Skeletal muscle cell (primary cell): Measurements from ENCODE around the gene SLC25A12.

ENCODE experiments used
- DNase-seq: peaks from one replicate; pipeline ENCODE4 v3.0.0-alpha.2; 2010; ENCODE audit warnings: low read depth
- H3K4me3 ChIP-seq: 2 replicates; pipeline ENCODE4 v1.5.1; 2011; ENCODE audit warnings: low read depth, mild to moderate bottlenecking, control low read depth, low read length, moderate library complexity

The SLC25A12 gene

DNA sequence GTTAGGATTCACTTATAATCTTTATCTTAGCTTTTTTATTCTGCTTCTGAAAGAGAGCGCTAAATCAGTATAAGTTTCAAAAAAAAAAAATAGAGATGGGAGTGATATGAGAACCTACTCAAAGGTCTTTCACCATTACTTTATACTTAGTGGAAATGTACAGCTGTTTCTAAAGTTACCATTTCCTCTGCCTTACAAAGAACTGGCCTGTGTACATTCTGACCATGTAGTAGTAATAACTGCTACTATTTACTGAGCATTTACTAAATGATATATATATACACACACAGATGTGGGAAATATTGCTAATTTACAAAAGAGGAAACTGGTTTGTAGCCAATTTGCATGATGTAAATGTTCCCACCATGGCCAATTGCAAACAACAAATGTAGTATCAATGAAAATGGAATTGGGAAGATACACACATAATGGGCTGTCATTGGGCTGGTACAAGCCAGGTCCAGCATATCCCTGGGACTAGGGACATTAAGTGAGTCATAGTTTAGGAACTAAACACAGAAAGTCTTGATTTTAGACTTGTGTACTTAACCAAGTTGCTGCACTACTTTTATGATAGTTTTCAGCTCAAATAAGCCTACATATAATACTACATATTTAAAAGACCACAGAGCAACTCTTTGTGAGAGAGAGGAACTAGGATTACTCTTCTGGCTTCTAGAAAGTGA is 139.6 kb downstream of the SLC25A12 start:
- DNase-seq, result no peak
- H3K4me3 ChIP-seq, result no peak overlapping the region

DNA sequence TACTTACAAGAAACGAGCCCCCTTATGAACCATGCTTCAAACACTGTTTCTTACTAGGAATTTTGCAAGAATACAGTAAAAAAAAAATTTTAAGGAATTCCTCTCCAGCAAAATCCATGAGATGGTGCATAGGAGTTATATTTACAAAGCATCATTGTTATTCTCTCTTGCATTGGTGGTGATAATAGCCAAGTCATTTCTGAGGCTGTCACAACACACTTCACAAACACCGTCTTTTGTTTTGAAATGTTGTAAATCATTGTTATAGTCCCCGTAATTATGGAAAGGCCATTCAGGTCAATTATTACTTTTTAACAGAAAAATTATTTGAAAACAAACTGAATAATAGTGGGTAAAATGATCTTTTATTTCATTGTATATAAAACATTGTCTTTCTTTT is 146.7 kb downstream of the SLC25A12 start:
- no peak for DNase-seq

DNA sequence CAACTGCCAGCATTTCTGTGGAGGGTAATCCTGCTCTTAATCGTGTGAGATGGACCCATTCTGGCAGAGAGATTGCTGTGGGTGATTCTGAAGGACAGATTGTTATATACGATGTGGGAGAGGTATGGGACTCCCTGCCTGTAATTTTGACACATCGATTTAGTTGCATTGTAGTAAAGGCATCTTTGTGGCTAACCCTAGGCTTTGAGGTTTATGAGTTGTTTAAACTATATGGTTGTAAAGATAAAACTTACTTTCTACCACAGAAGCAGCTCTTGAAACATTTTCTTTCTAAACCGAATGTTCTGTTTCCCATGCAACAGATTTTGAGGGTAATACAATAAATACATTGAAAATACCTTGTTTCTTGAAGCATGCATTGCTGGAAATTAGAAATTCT is 148.2 kb downstream of the SLC25A12 start:
- no peak overlapping the region for H3K4me3 ChIP-seq
- DNase-seq, result no peak

More for the DNA sequence above, 146.7 kb downstream of the SLC25A12 start:
- H3K4me3 ChIP-seq, result no peak overlapping the region

DNA sequence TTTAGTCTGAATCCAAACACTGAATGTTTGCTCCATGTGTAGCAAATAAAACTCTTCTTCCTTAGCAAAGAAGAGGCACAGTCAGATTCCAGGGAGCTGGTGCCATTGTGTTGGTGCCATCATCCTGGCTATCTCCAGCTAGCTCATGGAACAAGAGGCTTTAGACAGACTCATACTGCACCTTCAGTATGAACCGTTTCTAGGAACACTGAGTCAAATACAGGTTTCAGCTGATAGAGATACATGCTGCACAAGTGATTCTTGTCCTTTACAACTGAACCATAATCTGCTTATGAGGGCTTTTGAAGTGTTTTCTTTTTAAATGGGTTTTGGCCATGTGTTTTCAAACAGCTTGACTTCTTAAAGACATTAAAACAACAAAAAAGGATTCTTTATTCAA is 148.9 kb downstream of the SLC25A12 start:
- H3K4me3 ChIP-seq, result no peak overlapping the region
- DNase-seq, result no peak

DNA sequence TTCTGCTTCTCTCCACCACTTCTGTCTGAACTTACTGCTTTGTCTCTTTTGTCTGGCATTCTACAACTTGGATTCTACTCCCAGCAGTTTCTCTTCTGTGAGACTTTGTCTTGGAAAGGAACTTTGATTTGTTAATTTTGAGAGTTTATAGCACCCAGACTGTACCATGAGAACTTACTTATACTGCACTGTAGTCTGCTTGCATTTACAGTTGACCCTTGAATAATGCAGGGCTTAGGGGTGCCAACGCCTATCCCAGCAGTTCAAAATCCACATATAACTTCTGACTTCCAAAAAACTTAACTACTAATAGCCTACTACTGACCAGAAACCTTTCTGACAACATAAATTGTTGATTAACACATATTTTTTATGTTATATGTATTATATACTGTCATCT is 151.3 kb downstream of the SLC25A12 start:
- DNase-seq, result no peak

DNA sequence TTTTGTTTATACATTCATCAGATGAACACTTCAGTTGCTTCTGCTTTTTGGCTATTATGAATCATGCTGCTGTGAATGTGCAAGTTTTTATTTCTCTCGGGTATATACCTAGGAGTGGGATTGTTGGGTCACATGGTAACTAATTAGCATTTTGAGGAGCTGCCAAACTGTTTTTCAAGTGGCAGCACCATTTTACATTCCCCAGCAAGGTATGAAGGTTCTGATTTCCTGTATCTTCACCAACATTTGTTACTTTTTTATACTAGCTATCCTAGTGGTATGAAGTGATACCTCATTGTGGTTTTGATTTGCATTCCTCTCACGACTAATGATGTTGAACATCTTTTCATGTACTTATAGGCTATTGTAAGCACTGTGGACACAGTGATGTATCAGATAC is 152.9 kb downstream of the SLC25A12 start:
- no peak for DNase-seq
- no peak overlapping the region for H3K4me3 ChIP-seq

More for the DNA sequence above, 151.3 kb downstream of the SLC25A12 start:
- H3K4me3 ChIP-seq, result no peak overlapping the region

GRCh38 chr2:171735991-171736710 is 157.9 kb downstream of the SLC25A12 start:
- no peak for DNase-seq
- no peak overlapping the region for H3K4me3 ChIP-seq
